ENCODE measurements around the gene TMEM37.

Gene TMEM37

GRCh38 chr2:119431976-119432850 is 559 bp downstream of the TMEM37 start:
- Mint-ChIP-seq H3K4me1 (no peaks in the 10 kb centered on the region), H3K36me3 (ENCODE audit: insufficient read depth) (no peaks in the 10 kb centered on the region), H3K27ac (ENCODE audit: low read depth) (no peak overlapping the region), H3K27me3 (peaks cover 78% of the 10 kb centered on the region), H3K4me3 (no peak overlapping the region), H3K9me3 (no peaks in the 10 kb centered on the region)
- DNase-seq (ENCODE audit: low spot score in 2 of 2) (no peak), ATAC-seq (replicated peaks; ENCODE audit: extremely low read depth, poor library complexity, severe bottlenecking) (no peak)

DNA sequence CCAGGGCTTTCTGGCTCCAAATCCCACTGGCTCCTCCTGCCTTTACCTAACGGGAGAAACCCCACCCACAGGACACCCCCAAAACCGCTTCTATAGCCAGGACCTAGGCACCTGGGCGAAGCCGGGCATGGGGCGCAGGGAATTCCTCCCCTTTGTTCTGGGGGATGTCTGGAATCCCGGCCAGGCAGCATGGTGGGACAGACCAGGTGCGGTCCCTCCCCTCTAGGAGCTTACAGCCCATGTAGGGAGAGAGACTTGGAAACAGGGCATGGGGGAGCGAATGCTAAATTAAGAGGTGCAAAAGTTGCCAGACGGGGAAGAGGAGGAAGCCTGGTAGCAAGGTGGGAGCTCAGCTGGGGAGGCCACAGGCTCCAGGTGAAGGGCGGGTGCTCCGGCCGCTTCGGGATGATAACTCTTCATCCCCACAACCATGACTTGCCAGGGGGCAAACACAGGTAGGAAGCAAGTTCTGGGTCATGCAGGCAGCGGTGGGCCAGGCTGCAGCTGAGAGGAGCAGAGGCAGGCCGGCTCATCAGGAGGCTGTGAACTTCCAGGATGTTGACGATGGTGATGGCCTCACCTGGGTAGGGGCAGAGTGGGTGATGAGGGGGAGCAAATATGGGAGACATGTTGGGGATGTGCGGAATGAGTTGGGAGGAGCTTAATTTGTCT is 1.3 kb downstream of the TMEM37 start:
- ATAC-seq (replicated peaks; ENCODE audit: extremely low read depth, poor library complexity, severe bottlenecking) (no peak), DNase-seq (ENCODE audit: low spot score in 2 of 2) (no peak)
- H3K27ac Mint-ChIP-seq (ENCODE audit: low read depth): no peak overlapping the region
- no peaks in the 10 kb centered on the region for H3K36me3 Mint-ChIP-seq (ENCODE audit: insufficient read depth)
- no peaks in the 10 kb centered on the region for H3K9me3 Mint-ChIP-seq
- H3K4me3 Mint-ChIP-seq: no peak overlapping the region
- H3K27me3 Mint-ChIP-seq: peaks cover 70% of the 10 kb centered on the region
- no peaks in the 10 kb centered on the region for H3K4me1 Mint-ChIP-seq

- no peaks in the 10 kb centered on the region for H3K9me3 Mint-ChIP-seq
- H3K4me3 Mint-ChIP-seq: no peak overlapping the region
- no peaks in the 10 kb centered on the region for H3K4me1 Mint-ChIP-seq
- no peak for ATAC-seq (replicated peaks; ENCODE audit: extremely low read depth, poor library complexity, severe bottlenecking)
- H3K36me3 Mint-ChIP-seq (ENCODE audit: insufficient read depth): no peaks in the 10 kb centered on the region
- H3K27ac Mint-ChIP-seq (ENCODE audit: low read depth): no peak overlapping the region
- H3K27me3 Mint-ChIP-seq: peaks cover 66% of the 10 kb centered on the region
- no peak for DNase-seq (ENCODE audit: low spot score in 2 of 2)
These were observed 2.1 kb downstream of the TMEM37 start for GRCh38 chr2:119433636-119434327.

DNA sequence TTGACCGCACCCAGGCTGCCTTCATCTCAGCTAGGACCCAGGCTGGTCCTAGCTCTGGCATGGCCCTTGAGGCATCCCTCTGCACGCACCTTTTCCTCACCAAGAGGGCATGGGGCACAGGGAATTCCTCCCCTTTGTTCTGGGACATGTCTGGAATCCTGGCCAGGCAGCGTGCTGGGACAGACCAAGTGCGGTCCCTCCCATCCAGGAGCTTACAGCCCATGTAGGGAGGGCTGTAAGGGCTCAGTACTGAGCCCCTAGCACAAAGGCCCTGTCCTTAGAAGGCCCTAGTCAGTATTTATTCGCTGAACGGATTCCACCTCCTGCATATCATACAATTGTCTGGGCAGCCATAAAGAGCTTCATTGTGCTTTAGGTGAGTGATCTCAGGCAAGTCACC is 3.0 kb downstream of the TMEM37 start:
- Mint-ChIP-seq H3K36me3 (ENCODE audit: insufficient read depth) (no peaks in the 10 kb centered on the region), H3K27me3 (peaks cover 66% of the 10 kb centered on the region), H3K9me3 (no peaks in the 10 kb centered on the region), H3K4me1 (no peaks in the 10 kb centered on the region), H3K4me3 (no peak overlapping the region), H3K27ac (ENCODE audit: low read depth) (no peak overlapping the region)
- no peak for ATAC-seq (replicated peaks; ENCODE audit: extremely low read depth, poor library complexity, severe bottlenecking)
- DNase-seq (ENCODE audit: low spot score in 2 of 2): no peak

DNA sequence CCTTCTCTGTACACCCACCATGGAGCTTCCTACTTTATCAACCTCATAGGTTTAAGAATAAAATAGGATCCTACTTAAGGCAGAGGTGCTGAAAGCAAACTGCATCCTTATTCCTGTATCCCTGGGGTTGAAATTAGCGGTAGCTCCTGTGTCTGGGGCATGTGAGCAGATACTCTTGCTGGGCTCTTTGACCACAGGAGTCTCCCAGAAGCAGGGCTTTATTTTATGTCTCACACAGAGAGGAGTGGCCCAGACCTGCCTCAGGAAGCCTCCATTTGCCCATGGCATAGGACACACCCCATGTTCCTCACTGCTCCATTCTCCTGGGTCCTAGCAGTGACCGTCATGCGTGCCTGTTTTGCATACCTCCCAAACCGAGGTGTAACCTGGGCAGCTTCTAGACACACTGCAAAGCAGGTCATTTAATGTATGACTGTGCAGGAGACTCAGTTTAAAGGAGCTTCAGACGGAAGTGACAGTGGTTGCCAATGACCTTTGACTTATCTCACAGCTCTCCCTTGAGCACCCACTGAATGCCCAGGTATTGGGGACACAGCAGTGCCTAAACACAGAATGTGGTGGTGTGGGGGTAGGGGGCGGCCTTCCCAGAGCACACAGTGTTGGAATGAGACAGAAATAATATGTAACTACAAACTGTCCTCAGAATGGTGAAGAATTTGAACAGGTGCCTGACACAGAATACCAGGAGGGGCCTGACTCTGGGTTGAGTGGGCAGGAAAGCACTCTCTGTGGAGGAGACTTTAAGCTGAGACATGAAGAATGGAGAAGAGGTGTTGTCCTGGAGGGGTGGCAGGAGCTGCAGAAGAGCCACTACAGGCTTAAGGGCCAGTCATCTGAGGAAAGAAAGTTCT is 3.7 kb downstream of the TMEM37 start:
- Mint-ChIP-seq H3K27ac (ENCODE audit: low read depth) (no peak overlapping the region), H3K4me1 (no peaks in the 10 kb centered on the region), H3K4me3 (no peak overlapping the region), H3K27me3 (peaks cover 66% of the 10 kb centered on the region), H3K36me3 (ENCODE audit: insufficient read depth) (no peaks in the 10 kb centered on the region), H3K9me3 (no peaks in the 10 kb centered on the region)
- DNase-seq (ENCODE audit: low spot score in 2 of 2) (no peak), ATAC-seq (replicated peaks; ENCODE audit: extremely low read depth, poor library complexity, severe bottlenecking) (no peak)

- Mint-ChIP-seq H3K27ac (ENCODE audit: low read depth) (no peak overlapping the region), H3K4me1 (no peaks in the 10 kb centered on the region), H3K4me3 (no peak overlapping the region), H3K27me3 (peaks cover 65% of the 10 kb centered on the region), H3K9me3 (no peaks in the 10 kb centered on the region), H3K36me3 (ENCODE audit: insufficient read depth) (no peaks in the 10 kb centered on the region)
- ATAC-seq (replicated peaks; ENCODE audit: extremely low read depth, poor library complexity, severe bottlenecking) (no peak), DNase-seq (ENCODE audit: low spot score in 2 of 2) (no peak)
These were observed 4.3 kb downstream of the TMEM37 start for GRCh38 chr2:119435953-119436297.

DNA sequence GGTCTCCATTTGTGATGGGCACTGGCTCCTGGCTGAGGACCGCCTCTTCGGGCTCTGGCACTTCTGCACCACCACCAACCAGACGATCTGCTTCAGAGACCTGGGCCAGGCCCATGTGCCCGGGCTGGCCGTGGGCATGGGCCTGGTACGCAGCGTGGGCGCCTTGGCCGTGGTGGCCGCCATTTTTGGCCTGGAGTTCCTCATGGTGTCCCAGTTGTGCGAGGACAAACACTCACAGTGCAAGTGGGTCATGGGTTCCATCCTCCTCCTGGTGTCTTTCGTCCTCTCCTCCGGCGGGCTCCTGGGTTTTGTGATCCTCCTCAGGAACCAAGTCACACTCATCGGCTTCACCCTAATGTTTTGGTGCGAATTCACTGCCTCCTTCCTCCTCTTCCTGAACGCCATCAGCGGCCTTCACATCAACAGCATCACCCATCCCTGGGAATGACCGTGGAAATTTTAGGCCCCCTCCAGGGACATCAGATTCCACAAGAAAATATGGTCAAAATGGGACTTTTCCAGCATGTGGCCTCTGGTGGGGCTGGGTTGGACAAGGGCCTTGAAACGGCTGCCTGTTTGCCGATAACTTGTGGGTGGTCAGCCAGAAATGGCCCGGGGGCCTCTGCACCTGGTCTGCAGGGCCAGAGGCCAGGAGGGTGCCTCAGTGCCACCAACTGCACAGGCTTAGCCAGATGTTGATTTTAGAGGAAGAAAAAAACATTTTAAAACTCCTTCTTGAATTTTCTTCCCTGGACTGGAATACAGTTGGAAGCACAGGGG is 5.5 kb downstream of the TMEM37 start:
- DNase-seq (ENCODE audit: low spot score in 2 of 2) (no peak), ATAC-seq (replicated peaks; ENCODE audit: extremely low read depth, poor library complexity, severe bottlenecking) (no peak)
- Mint-ChIP-seq H3K4me1 (no peaks in the 10 kb centered on the region), H3K27ac (ENCODE audit: low read depth) (no peak overlapping the region), H3K27me3 (peaks cover 63% of the 10 kb centered on the region), H3K4me3 (no peak overlapping the region), H3K36me3 (ENCODE audit: insufficient read depth) (no peaks in the 10 kb centered on the region), H3K9me3 (no peaks in the 10 kb centered on the region)

- H3K9me3 Mint-ChIP-seq: no peaks in the 10 kb centered on the region
- DNase-seq (ENCODE audit: low spot score in 2 of 2) (no peak), ATAC-seq (replicated peaks; ENCODE audit: extremely low read depth, poor library complexity, severe bottlenecking) (no peak)
- no peak overlapping the region for H3K27ac Mint-ChIP-seq (ENCODE audit: low read depth)
- no peak overlapping the region for H3K4me3 Mint-ChIP-seq
- H3K27me3 Mint-ChIP-seq: peaks cover 53% of the 10 kb centered on the region
- no peaks in the 10 kb centered on the region for H3K36me3 Mint-ChIP-seq (ENCODE audit: insufficient read depth)
- H3K4me1 Mint-ChIP-seq: no peaks in the 10 kb centered on the region
These were observed 6.5 kb downstream of the TMEM37 start for GRCh38 chr2:119438128-119438656.

DNA sequence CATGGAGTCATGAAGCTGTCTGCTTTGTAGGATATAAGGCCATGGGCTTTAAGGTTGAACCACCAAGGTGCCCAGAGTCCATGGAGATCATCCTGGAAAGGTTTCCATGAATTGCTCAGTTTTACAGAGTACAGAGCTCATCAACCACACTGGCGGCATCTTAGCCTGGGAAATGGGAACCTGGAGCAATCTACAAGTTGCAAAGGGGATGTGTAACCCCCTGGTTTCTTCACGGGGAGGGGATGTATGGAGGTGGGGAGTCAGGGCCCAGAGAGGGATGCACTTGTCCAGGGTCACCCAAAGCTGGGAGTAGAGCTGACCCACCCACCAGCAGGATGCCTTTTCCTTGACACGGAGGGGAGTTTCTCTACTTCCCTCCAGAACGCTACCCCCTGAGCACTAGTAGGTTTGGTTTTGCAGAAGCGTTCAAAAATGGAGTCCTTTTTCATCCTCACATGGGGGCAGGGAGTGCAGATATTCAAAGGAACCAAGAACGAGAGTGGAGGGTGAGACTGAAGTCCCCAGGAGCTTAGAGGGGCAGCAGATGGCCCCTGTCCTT is 7.2 kb downstream of the TMEM37 start:
- H3K27ac Mint-ChIP-seq (ENCODE audit: low read depth): no peak overlapping the region
- peaks cover 47% of the 10 kb centered on the region for H3K27me3 Mint-ChIP-seq
- no peaks in the 10 kb centered on the region for H3K4me1 Mint-ChIP-seq
- H3K9me3 Mint-ChIP-seq: no peaks in the 10 kb centered on the region
- no peak for ATAC-seq (replicated peaks; ENCODE audit: extremely low read depth, poor library complexity, severe bottlenecking)
- no peak overlapping the region for H3K4me3 Mint-ChIP-seq
- no peak for DNase-seq (ENCODE audit: low spot score in 2 of 2)
- no peaks in the 10 kb centered on the region for H3K36me3 Mint-ChIP-seq (ENCODE audit: insufficient read depth)

- H3K27me3 Mint-ChIP-seq: peaks cover 39% of the 10 kb centered on the region
- no peaks in the 10 kb centered on the region for H3K9me3 Mint-ChIP-seq
- H3K27ac Mint-ChIP-seq (ENCODE audit: low read depth): no peak overlapping the region
- no peaks in the 10 kb centered on the region for H3K4me1 Mint-ChIP-seq
- DNase-seq (ENCODE audit: low spot score in 2 of 2): no peak
- H3K4me3 Mint-ChIP-seq: no peak overlapping the region
- ATAC-seq (replicated peaks; ENCODE audit: extremely low read depth, poor library complexity, severe bottlenecking): no peak
- no peaks in the 10 kb centered on the region for H3K36me3 Mint-ChIP-seq (ENCODE audit: insufficient read depth)
These were observed 8.2 kb downstream of the TMEM37 start for GRCh38 chr2:119439574-119440500.

GRCh38 chr2:119440501-119440870 is 8.8 kb downstream of the TMEM37 start:
- Mint-ChIP-seq H3K27ac (ENCODE audit: low read depth) (no peak overlapping the region), H3K36me3 (ENCODE audit: insufficient read depth) (no peaks in the 10 kb centered on the region), H3K9me3 (no peaks in the 10 kb centered on the region), H3K27me3 (peaks cover 34% of the 10 kb centered on the region), H3K4me1 (no peaks in the 10 kb centered on the region), H3K4me3 (no peak overlapping the region)
- ATAC-seq (replicated peaks; ENCODE audit: extremely low read depth, poor library complexity, severe bottlenecking): no peak
- DNase-seq (ENCODE audit: low spot score in 2 of 2): no peak
